Sigmoid colon (tissue), 7 donors: Measurements from ENCODE around the gene PIANP. TPM values are rescaled to one million over a fixed set of nuclear protein-coding genes. Genes with fewer than 3 reads are reported as not detected.

ENCODE experiments used
- DNase-seq: peaks from one replicate; pipeline ENCODE4 v3.0.0-alpha.2; 2019
- H3K27ac ChIP-seq, 4 donors: fragments of 200-600 bp; sonication (generic); one replicate each; pipeline ENCODE4 v1.5.1; 2016 to 2019; ENCODE audit warnings: mild to moderate bottlenecking in 1 of 4
- H3K27me3 ChIP-seq, 3 donors: fragments of 200-600 bp; sonication (generic); one replicate each; pipeline ENCODE4 v1.5.1; 2019; ENCODE audit warnings: mild to moderate bottlenecking in 1 of 3
- H3K36me3 ChIP-seq, 4 donors: fragments of 200-600 bp; sonication (generic); one replicate each; pipeline ENCODE4 v1.5.1; 2016 to 2019
- H3K4me1 ChIP-seq, 4 donors: fragments of 200-600 bp; sonication (generic); one replicate each; pipeline ENCODE4 v1.5.1; 2017 to 2019
- H3K4me3 ChIP-seq, 4 donors: fragments of 200-600 bp; sonication (generic); one replicate each; pipeline ENCODE4 v1.5.1; 2017 to 2019; ENCODE audit warnings: mild to moderate bottlenecking in 2 of 4, moderate library complexity in 1 of 4
- H3K9me3 ChIP-seq, 4 donors: fragments of 200-600 bp in 3 of 4; sonication (generic) in 3 of 4; one replicate each; pipeline versions ENCODE4 v1.5.1 to v1.6.1; 2013 to 2019
- EP300 ChIP-seq, 4 donors: sonication (generic); formaldehyde crosslinking; IDR thresholded peaks; one replicate each; pipeline ENCODE4 v1.6.1; 2017; ENCODE audit warnings: antibody characterized with exemption in 4 of 4
- POLR2A ChIP-seq, 2 donors: fragments of 450-650 bp; IDR thresholded peaks; one replicate each; pipeline ENCODE4 v1.6.1; 2016; ENCODE audit warnings: antibody characterized with exemption in 2 of 2, mild to moderate bottlenecking in 2 of 2, moderate library complexity in 2 of 2
- POLR2AphosphoS5 ChIP-seq, 4 donors: sonication (generic); formaldehyde crosslinking; IDR thresholded peaks; one replicate each; pipeline ENCODE4 v1.6.1; 2017; ENCODE audit warnings: antibody characterized with exemption in 4 of 4
- WGBS, 2 donors: extraction: QIAGEN DNeasy Blood & Tissue Kit; methylation state at CpG; one replicate each; pipeline ENCODE4 v1.1.7; 2013; 5-methylcytosine and 5-hydroxymethylcytosine counted together
- intact Hi-C: fragments of 100-400 bp; cut with DNase I; formaldehyde crosslinking; loops from one replicate; pipeline ENCODE4 v1.15.1; 2023
- polyA plus RNA-seq, 3 donors: library from polyadenylated mRNA; stranded (reverse); fragments of 200-250 nt; gene quantifications; one replicate each; pipeline ENCODE4 v1.2.3, GENCODE V29; 2013
- total RNA-seq, 4 donors: library from RNA; depleted of rRNA; stranded (reverse); fragments of >200 nt; gene quantifications; one replicate each; pipeline ENCODE4 v1.1.0, GENCODE V29; 2016
- TF ChIP-seq, protein P1 (sequence below), 4 experiments: fragments of 450-650 bp in 3 of 4; fragments of 200-600 bp in 1 of 4; IDR thresholded peaks; one replicate each; pipeline ENCODE4 v1.5.1; 2016 to 2019; ENCODE audit warnings: antibody characterized with exemption in 4 of 4, mild to moderate bottlenecking in 3 of 4, moderate library complexity in 2 of 4
- donor health status: healthy with polysubstance abuse.
- donor health status: Bipolar disorder and iron deficiency.
- donor health status: healthy.

Gene PIANP
- total and polyA plus RNA-seq, 7 donors, result 0.27 to 2.0 (median 0.49) TPM

DNA sequence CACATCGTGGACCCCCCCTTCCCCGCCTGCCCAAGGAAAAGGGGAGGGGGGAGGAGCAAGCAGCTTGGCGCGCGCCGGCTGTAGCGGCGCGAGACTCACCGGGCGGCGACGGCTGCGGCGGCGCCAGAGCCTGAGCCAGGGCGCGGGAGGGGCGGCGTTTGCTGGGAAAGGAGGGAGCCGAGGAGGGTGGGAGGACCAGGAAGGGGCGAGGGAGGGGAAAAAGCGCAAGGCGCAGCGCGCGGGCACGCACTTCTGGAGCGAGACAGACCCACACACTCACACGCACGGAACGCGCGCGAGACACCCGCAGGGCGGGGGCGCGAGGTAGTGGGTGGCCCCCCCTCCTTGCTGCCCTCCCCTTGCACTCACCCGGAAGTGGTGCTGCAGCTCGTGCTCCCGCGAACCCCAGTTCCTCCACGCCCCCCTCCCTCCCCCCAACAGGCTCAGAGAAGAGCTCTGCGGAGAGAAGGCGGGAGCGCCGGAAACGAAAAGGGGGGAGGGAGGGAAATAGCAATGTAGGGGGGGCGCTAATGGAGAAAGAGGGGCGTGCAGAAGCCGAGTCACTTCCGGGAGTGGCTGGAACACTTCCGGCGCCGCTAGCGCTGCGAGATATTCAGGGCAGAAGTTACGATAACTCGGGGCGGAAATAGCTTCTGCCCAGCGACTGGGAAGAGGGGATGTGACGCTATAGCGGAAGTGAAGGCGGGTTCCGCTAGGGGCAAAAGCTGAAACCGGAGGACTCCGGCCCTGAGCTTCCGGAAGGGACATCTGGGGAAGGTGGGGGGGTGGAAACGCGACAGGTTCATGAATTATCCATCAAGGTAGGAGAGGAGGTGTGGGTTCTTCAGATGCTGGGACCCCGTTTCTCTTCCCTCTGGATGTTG, 11.4 kb downstream of the PIANP start, which contains the start of gene ZNF384:
Gene ZNF384 (minus strand): TSS at position 377 of the 884 bp plus-strand sequence. CDS start 9,855 bp downstream, outside the sequence.
- Histone ChIP-seq H3K9me3 (no peaks in the 10 kb centered on the region), H3K4me1 (peaks cover 0 to 40% (median 36%) of the 10 kb centered on the region in 4 donors), H3K36me3 (peaks cover 0 to 4% (median 0%) of the 10 kb centered on the region in 4 donors), H3K27me3 (no peaks in the 10 kb centered on the region), H3K27ac (peak within 1 kb of the TSS; percentile 98 to 100 (median 100)), H3K4me3 (peak within 1 kb of the TSS; percentile 94 to 98 (median 96))
- 1% methylated on average over 72 of the region's 72 CpGs for WGBS, 2 donors
- intact Hi-C loops, result loop anchor here (1.0 to 5.0 kb wide), 4 partner anchors 26 to 88 kb away; partner anchors contain the start of gene ING4
- peak; percentile 99 for DNase-seq
- TF ChIP-seq, protein P1, sequence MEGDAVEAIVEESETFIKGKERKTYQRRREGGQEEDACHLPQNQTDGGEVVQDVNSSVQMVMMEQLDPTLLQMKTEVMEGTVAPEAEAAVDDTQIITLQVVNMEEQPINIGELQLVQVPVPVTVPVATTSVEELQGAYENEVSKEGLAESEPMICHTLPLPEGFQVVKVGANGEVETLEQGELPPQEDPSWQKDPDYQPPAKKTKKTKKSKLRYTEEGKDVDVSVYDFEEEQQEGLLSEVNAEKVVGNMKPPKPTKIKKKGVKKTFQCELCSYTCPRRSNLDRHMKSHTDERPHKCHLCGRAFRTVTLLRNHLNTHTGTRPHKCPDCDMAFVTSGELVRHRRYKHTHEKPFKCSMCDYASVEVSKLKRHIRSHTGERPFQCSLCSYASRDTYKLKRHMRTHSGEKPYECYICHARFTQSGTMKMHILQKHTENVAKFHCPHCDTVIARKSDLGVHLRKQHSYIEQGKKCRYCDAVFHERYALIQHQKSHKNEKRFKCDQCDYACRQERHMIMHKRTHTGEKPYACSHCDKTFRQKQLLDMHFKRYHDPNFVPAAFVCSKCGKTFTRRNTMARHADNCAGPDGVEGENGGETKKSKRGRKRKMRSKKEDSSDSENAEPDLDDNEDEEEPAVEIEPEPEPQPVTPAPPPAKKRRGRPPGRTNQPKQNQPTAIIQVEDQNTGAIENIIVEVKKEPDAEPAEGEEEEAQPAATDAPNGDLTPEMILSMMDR (IDR thresholded peaks at IDR 0.05), result peak in 2 of 4 experiments; percentile 22 to 35
- TF ChIP-seq POLR2AphosphoS5 (IDR thresholded peaks at IDR 0.05), result peak; percentile 43 to 78 (median 64)
- TF ChIP-seq EP300 (IDR thresholded peaks at IDR 0.05), result peak in 2 of 4 donors; percentile 8 to 40
- TF ChIP-seq POLR2A (IDR thresholded peaks at IDR 0.05), result peak; percentile 30 to 47

DNA sequence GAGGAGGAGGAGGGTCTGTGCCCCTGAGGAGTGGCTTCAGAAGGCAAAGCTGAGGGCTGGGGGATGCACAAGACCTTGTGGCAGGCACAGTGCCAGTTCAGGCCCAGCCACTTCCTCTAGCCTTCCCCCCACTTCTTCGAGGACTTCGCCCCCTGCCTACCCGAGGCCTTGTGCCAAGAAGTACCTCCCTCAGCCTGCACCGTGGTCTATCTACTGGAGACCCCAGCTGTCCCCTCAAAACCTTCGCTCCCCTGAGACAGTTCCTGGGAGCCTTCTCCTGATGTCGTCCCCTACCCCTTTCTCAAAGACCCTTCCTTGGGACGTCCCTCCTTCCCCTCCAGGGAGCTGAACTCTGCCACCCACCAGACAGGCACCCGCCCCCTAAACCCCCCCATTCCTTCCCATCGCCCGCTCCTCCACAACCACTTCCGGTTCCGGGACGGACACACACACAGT, 12.0 kb downstream of the PIANP start:
- TF ChIP-seq POLR2AphosphoS5 (IDR thresholded peaks at IDR 0.05), result no peak
- no peak for TF ChIP-seq POLR2A (IDR thresholded peaks at IDR 0.05)
- TF ChIP-seq EP300 (IDR thresholded peaks at IDR 0.05), result no peak
- TF ChIP-seq, protein P1 (IDR thresholded peaks at IDR 0.05), result no peak
- no peaks in the 10 kb centered on the region for H3K27me3 ChIP-seq
- no peaks in the 10 kb centered on the region for H3K9me3 ChIP-seq
- H3K4me1 ChIP-seq, result peaks cover 0 to 40% (median 36%) of the 10 kb centered on the region in 4 donors
- H3K4me3 ChIP-seq, result peak overlapping the region; percentile 94 to 98 (median 96)
- 0 to 1% methylated on average over 13 of the region's 13 CpGs for WGBS, 2 donors
- intact Hi-C loops, result loop anchor here (5.0 kb wide), 1 partner anchor 89 kb away; no protein-coding TSS in a partner anchor
- H3K36me3 ChIP-seq, result peaks cover 0 to 4% (median 0%) of the 10 kb centered on the region in 4 donors
- DNase-seq, result no peak
- H3K27ac ChIP-seq, result peak overlapping the region; percentile 98 to 100 (median 100)

DNA sequence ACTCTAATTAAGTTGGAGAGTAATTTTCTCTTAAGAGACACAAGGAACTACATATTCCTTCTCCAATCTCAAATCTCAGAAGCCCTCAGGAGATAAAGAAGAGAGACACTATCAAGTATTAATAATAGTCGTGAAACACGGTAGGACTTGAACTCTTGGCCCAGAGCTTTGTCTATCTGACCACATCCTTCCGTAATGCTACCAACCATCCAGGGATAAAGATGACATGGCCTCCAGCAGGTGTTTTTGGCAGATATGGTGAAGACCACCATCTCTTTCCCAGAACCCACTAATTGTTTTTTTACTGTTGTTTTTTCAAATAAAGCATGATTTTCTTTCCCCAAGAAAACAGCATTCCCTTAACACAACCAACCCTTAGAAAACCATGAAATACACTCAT, 14.8 kb downstream of the PIANP start:
- H3K9me3 ChIP-seq, result no peaks in the 10 kb centered on the region
- intact Hi-C loops, result loop anchor here (5.0 kb wide), 1 partner anchor 91 kb away; no protein-coding TSS in a partner anchor
- H3K4me1 ChIP-seq, result peaks cover 0 to 39% (median 36%) of the 10 kb centered on the region in 4 donors
- DNase-seq, result no peak
- 81 to 85% methylated on average over 3 of the region's 3 CpGs for WGBS, 2 donors
- H3K27me3 ChIP-seq, result no peaks in the 10 kb centered on the region
- TF ChIP-seq, protein P1 (IDR thresholded peaks at IDR 0.05), result no peak
- no peak overlapping the region for H3K27ac ChIP-seq
- peaks cover 0 to 20% (median 2%) of the 10 kb centered on the region in 4 donors for H3K36me3 ChIP-seq
- no peak overlapping the region for H3K4me3 ChIP-seq

DNA sequence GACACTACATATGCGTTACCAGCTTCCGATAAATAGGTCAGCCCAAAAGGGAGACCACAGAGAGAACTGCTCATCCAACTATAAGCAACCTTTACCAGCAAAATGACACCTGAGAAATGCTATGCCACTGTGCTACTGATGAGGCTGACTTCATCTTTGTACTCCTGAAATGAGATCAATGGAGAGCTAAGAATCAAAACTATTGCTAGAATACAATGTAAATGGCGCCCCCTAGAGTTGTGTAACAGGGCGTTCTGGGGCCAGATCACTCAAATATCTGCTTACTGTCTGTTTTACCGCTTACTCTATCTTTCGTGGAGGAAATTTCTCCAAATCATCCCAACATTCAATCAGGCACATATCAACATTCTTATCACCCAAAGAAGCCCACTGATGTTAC, 16.0 kb downstream of the PIANP start:
- TF ChIP-seq, protein P1 (IDR thresholded peaks at IDR 0.05), result peak in 1 of 4 experiments; percentile 37
- TF ChIP-seq POLR2A (IDR thresholded peaks at IDR 0.05), result no peak
- no peaks in the 10 kb centered on the region for H3K9me3 ChIP-seq
- DNase-seq, result no peak
- H3K4me1 ChIP-seq, result peaks cover 0 to 28% (median 26%) of the 10 kb centered on the region in 4 donors
- WGBS, 2 donors, result 55 to 67% methylated on average over 6 of the region's 6 CpGs
- no peak overlapping the region for H3K27ac ChIP-seq
- H3K36me3 ChIP-seq, result peaks cover 0 to 31% (median 2%) of the 10 kb centered on the region in 4 donors
- H3K27me3 ChIP-seq, result no peaks in the 10 kb centered on the region
- intact Hi-C loops, result loop anchor here (5.0 kb wide), 1 partner anchor 93 kb away; no protein-coding TSS in a partner anchor
- H3K4me3 ChIP-seq, result no peak overlapping the region
